Transverse colon (tissue), 4 donors: Measurements from ENCODE around the gene CPNE4. TPM values are rescaled to one million over a fixed set of nuclear protein-coding genes. Genes with fewer than 3 reads are reported as not detected.

Experiments
- DNase-seq: peaks from one replicate; pipeline ENCODE4 v3.0.0-alpha.2; 2019
- H3K27ac ChIP-seq, 4 donors: fragments of 200-600 bp; sonication (generic); 2 replicates each; pipeline ENCODE4 v1.5.1; 2016 to 2018; ENCODE audit warnings: inconsistent platforms in 4 of 4
- H3K27me3 ChIP-seq: fragments of 200-600 bp; sonication (generic); 2 replicates; pipeline ENCODE4 v1.5.1; 2017; ENCODE audit warnings: inconsistent platforms
- H3K36me3 ChIP-seq, 4 donors: fragments of 200-600 bp; sonication (generic); 2 replicates each; pipeline ENCODE4 v1.5.1; 2017 to 2019; ENCODE audit warnings: inconsistent platforms in 4 of 4
- H3K4me1 ChIP-seq, 4 donors: fragments of 200-600 bp; sonication (generic); 2 replicates each; pipeline ENCODE4 v1.5.1; 2017 to 2020; ENCODE audit warnings: inconsistent platforms in 4 of 4
- H3K4me3 ChIP-seq, 4 donors: fragments of 200-600 bp; sonication (generic); 1 replicate in 1 of 4; 2 replicates in 3 of 4; pipeline versions ENCODE4 v1.5.1 to v1.6.1; 2017 to 2019; ENCODE audit warnings: inconsistent platforms in 4 of 4
- H3K9me3 ChIP-seq, 2 donors: fragments of 200-600 bp; sonication (generic); 2 replicates each; pipeline ENCODE4 v1.5.1; 2017 to 2019; ENCODE audit warnings: inconsistent platforms in 2 of 2
- CTCF ChIP-seq, 5 experiments: fragments of 200-600 bp in 3 of 5; fragments of 450-650 bp in 2 of 5; sonication (generic) in 3 of 5; IDR thresholded peaks; 1 replicate in 2 of 5; 2 replicates in 3 of 5; pipeline ENCODE4 v1.5.1; 2016 to 2017; ENCODE audit warnings: antibody characterized with exemption in 5 of 5, inconsistent platforms in 3 of 5, mild to moderate bottlenecking in 2 of 5, moderate library complexity in 1 of 5
- EP300 ChIP-seq: sonication (generic); formaldehyde crosslinking; IDR thresholded peaks from one replicate; pipeline ENCODE4 v1.6.1; 2017; ENCODE audit warnings: antibody characterized with exemption, low read depth
- POLR2A ChIP-seq: fragments of 450-650 bp; IDR thresholded peaks from one replicate; pipeline ENCODE4 v1.6.1; 2016; ENCODE audit warnings: antibody characterized with exemption, mild to moderate bottlenecking, moderate library complexity
- POLR2AphosphoS5 ChIP-seq, 3 donors: sonication (generic); formaldehyde crosslinking; IDR thresholded peaks; one replicate each; pipeline ENCODE4 v1.6.1; 2016; ENCODE audit warnings: antibody characterized with exemption in 3 of 3
- WGBS, 2 donors: methylation state at CpG; one replicate each; pipeline ENCODE4 v1.1.5; 2018; ENCODE audit warnings: low coverage in 1 of 2; 5-methylcytosine and 5-hydroxymethylcytosine counted together
- in situ Hi-C, 4 donors: fragments of 200-750 bp; cut with MboI; loops; one replicate each; pipeline versions ENCODE4 v1.15.0 to v1.15.1; 2017; ENCODE audit warnings: low sequenced_read_pairs in 3 of 4, low pct_ligation_motif_present in 1 of 4, low pct_unique_long_range_greater_than_20kb in 1 of 4
- intact Hi-C: fragments of 100-400 bp; cut with DNase I; formaldehyde crosslinking; loops from one replicate; pipeline ENCODE4 v1.15.1; 2023; ENCODE audit warnings: low total_unique reads
- total RNA-seq, 4 donors: library from RNA; depleted of rRNA; stranded (reverse); fragments of >200 nt; gene quantifications; one replicate each; pipeline ENCODE4 v1.1.0, GENCODE V29; 2016

The CPNE4 gene
- total RNA-seq, 4 donors from 2014 or later: 0.16 to 1.5 TPM; not detected in 2

GRCh38 chr3:131811481-131811880 lies 223.3 kb downstream of the CPNE4 start:
- no peak for DNase-seq
- no peaks in the 10 kb centered on the region for H3K4me1 ChIP-seq
- intact Hi-C loops: no loop called here
- no peaks in the 10 kb centered on the region for H3K27me3 ChIP-seq
- H3K9me3 ChIP-seq: no peaks in the 10 kb centered on the region
- no peak for TF ChIP-seq POLR2AphosphoS5 (IDR thresholded peaks at IDR 0.05)
- no peak for TF ChIP-seq POLR2A
- no peak overlapping the region for H3K27ac ChIP-seq
- in situ Hi-C loops: no loop called here
- H3K4me3 ChIP-seq: no peak overlapping the region
- WGBS, 2 donors: 78 to 87% methylated on average over 2 of the region's 2 CpGs
- no peaks in the 10 kb centered on the region for H3K36me3 ChIP-seq

GRCh38 chr3:131807822-131808221 lies 227.0 kb downstream of the CPNE4 start:
- in situ Hi-C loops: no loop called here
- H3K4me3 ChIP-seq: no peak overlapping the region
- TF ChIP-seq POLR2AphosphoS5 (IDR thresholded peaks at IDR 0.05) (no peak), CTCF (IDR thresholded peaks at IDR 0.05) (no peak), POLR2A (no peak), EP300 (no peak)
- no peaks in the 10 kb centered on the region for H3K36me3 ChIP-seq
- intact Hi-C loops: no loop called here
- H3K27me3 ChIP-seq: no peaks in the 10 kb centered on the region
- no peak overlapping the region for H3K27ac ChIP-seq
- no peak for DNase-seq
- H3K4me1 ChIP-seq: no peaks in the 10 kb centered on the region
- 84 to 93% methylated on average over 3 of the region's 3 CpGs for WGBS, 2 donors
- H3K9me3 ChIP-seq: no peaks in the 10 kb centered on the region

- no peaks in the 10 kb centered on the region for H3K4me1 ChIP-seq
- intact Hi-C loops: no loop called here
- H3K4me3 ChIP-seq: no peak overlapping the region
- H3K27me3 ChIP-seq: no peaks in the 10 kb centered on the region
- H3K27ac ChIP-seq: no peak overlapping the region
- H3K9me3 ChIP-seq: no peaks in the 10 kb centered on the region
- TF ChIP-seq POLR2AphosphoS5 (IDR thresholded peaks at IDR 0.05) (no peak), EP300 (no peak), POLR2A (no peak), CTCF (IDR thresholded peaks at IDR 0.05) (no peak)
- 58% methylated on average over 4 of the region's 4 CpGs for WGBS, 2 donors
- in situ Hi-C loops: no loop called here
- no peaks in the 10 kb centered on the region for H3K36me3 ChIP-seq
- no peak for DNase-seq
Measured at GRCh38 chr3:131806736-131807135, 228.1 kb downstream of the CPNE4 start.

- no peaks in the 10 kb centered on the region for H3K27me3 ChIP-seq
- TF ChIP-seq POLR2A (no peak), EP300 (no peak), CTCF (IDR thresholded peaks at IDR 0.05) (no peak), POLR2AphosphoS5 (IDR thresholded peaks at IDR 0.05) (no peak)
- H3K9me3 ChIP-seq: no peaks in the 10 kb centered on the region
- no peaks in the 10 kb centered on the region for H3K36me3 ChIP-seq
- no peak overlapping the region for H3K4me3 ChIP-seq
- no peak for DNase-seq
- intact Hi-C loops: no loop called here
- in situ Hi-C loops: no loop called here
- WGBS, 2 donors: 82% methylated on average over 3 of the region's 3 CpGs; no CpG with 5 or more reads in 1 of the 2 donors
- H3K4me1 ChIP-seq: no peaks in the 10 kb centered on the region
- H3K27ac ChIP-seq: no peak overlapping the region
Measured at GRCh38 chr3:131804565-131805133, 230.2 kb downstream of the CPNE4 start.

- H3K9me3 ChIP-seq: no peaks in the 10 kb centered on the region
- H3K4me1 ChIP-seq: no peaks in the 10 kb centered on the region
- DNase-seq: no peak
- no peaks in the 10 kb centered on the region for H3K27me3 ChIP-seq
- H3K27ac ChIP-seq: no peak overlapping the region
- no peak overlapping the region for H3K4me3 ChIP-seq
- in situ Hi-C loops (no loop called here), intact Hi-C loops (no loop called here)
- TF ChIP-seq POLR2AphosphoS5 (IDR thresholded peaks at IDR 0.05) (no peak), POLR2A (no peak), EP300 (no peak), CTCF (IDR thresholded peaks at IDR 0.05) (no peak)
- H3K36me3 ChIP-seq: no peaks in the 10 kb centered on the region
- WGBS, 2 donors: 52 to 58% methylated on average over 1 of the region's 1 CpG
Measured at GRCh38 chr3:131803113-131803512, 231.7 kb downstream of the CPNE4 start.
